GM08714 (cell line): ENCODE measurements around the gene IL13.

Experiments used
- H3K4me3 ChIP-seq: fragments of 200-500 bp; sonication (Bioruptor generic); 2 replicates; pipeline ENCODE4 v1.5.1; 2014; ENCODE audit warnings: mild to moderate bottlenecking, low read length, inconsistent platforms
- ZNF274 ChIP-seq: IDR thresholded peaks from 2 replicates; pipeline ENCODE4 v1.6.1; 2012; ENCODE audit warnings: mild to moderate bottlenecking, low read depth, low read length

IL13 gene

GRCh38 chr5:132673488-132673887, 15.5 kb downstream of the IL13 start:
- H3K4me3 ChIP-seq, result no peak overlapping the region

GRCh38 chr5:132673939-132674630, 16.1 kb downstream of the IL13 start, which contains the start of gene IL4:
Gene IL4, plus strand, starts transcription at chr5:132673989. Its CDS starts 62 bp downstream, at chr5:132674051.
- TF ChIP-seq ZNF274, result no peak
- peak within 1 kb of the TSS; percentile 8; the same call in 1 of the 2 replicates for H3K4me3 ChIP-seq

More at GRCh38 chr5:132673488-132673887, 15.5 kb downstream of the IL13 start:
- TF ChIP-seq ZNF274, result no peak

DNA sequence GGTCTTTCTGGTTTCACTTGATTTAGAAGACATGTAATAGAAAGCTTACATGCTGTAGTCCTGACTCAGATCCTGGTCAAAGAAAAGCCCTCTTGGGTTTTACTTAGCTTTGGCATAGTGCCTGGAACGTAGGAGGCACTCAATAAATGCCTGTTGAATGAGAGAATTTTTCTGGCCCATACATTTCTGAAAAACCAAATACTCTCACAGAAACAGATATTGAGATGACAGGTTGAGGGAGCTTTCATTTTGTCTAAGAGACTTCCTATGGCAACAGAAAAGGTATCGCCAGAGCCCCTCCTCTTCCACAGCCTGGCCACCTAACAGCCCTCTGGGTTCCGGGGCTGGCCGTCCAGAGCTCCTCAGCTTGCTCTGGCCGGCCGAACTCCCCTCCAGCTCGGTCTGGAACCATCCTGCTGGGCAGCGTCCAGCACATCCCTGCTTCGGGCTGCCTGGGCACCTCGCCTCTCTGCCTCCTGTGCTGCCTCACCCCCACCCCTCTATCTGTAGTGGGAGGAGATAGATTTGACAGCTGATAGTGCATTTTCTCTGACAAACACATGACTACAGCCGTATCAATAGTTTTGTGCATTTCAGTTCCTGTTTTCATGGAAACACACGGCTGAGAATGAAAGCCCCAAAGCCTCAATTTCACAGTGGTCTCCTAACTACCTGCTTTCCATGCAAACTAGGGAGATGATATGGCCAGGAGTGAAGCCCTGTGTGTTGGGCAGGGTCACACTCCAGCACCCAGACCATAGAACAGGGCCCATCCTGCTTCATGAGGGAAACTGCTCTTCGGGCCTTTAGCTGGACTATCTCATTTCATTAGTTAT, 16.9 kb downstream of the IL13 start:
- no peak for TF ChIP-seq ZNF274
- peak overlapping the region; percentile 8; the same call in 1 of the 2 replicates for H3K4me3 ChIP-seq

DNA sequence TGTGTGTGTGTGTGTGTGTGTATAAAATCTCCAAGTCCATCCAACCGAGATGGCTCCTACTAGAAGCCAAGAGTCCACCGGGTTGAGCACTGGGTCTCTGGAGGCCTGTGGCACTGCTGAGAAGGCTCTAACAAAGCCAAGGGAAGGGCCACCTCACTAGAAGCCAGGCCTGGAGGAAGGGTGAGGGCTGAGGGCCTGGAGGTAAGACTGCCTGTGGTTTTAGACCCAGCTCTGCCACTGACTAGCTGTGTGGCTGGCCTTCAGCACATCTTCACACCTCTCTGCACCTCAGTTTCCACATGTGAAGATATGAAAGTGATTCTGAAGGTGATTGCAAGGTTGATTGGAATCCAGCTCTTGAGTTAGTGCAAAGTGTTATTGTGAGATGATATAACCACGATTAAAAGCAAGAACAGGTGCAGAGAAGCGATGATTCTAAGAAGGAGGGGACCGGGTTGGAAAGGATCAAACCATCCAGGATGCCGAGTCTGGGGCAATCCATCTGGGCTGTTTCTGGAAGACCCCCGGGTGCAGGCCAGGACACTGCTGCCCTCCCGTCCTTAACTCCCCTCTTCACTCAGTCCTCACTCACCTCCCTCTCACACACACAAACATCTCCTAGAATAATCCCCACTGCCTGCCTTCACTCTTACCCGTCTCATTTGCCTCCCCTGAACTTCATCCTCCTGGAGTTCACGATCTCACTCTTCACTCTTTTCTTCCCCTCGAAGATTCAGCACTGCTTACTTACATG, 18.1 kb downstream of the IL13 start:
- H3K4me3 ChIP-seq, result no peak overlapping the region
- TF ChIP-seq ZNF274, result no peak

GRCh38 chr5:132677191-132677590, 19.2 kb downstream of the IL13 start:
- TF ChIP-seq ZNF274, result no peak
- no peak overlapping the region for H3K4me3 ChIP-seq

- H3K4me3 ChIP-seq, result no peak overlapping the region
- TF ChIP-seq ZNF274, result no peak
Measured at GRCh38 chr5:132677682-132678400, 19.9 kb downstream of the IL13 start.

DNA sequence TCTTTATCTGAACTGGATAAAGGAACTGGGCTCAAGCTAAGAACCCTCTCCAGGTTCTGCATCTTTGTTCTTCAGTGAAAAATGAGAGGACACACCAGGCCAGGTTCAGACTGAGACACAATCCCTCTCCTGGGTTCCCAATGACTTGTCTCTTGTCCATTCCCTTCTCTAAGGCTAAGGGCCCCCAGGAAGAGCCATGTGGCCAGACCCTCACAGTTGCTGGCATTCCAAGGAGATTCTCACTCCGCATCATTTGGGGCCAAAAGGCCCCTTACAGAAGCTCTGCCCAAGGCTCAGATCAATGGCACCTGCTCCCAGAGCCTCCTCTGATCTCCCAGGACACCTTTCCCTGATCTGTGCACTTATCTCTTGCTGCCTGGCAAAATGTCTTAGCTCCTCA, 20.8 kb downstream of the IL13 start:
- no peak for TF ChIP-seq ZNF274

GRCh38 chr5:132679166-132679565, 21.2 kb downstream of the IL13 start:
- H3K4me3 ChIP-seq, result no peak overlapping the region
- no peak for TF ChIP-seq ZNF274

More for the DNA sequence above, 20.8 kb downstream of the IL13 start:
- no peak overlapping the region for H3K4me3 ChIP-seq

DNA sequence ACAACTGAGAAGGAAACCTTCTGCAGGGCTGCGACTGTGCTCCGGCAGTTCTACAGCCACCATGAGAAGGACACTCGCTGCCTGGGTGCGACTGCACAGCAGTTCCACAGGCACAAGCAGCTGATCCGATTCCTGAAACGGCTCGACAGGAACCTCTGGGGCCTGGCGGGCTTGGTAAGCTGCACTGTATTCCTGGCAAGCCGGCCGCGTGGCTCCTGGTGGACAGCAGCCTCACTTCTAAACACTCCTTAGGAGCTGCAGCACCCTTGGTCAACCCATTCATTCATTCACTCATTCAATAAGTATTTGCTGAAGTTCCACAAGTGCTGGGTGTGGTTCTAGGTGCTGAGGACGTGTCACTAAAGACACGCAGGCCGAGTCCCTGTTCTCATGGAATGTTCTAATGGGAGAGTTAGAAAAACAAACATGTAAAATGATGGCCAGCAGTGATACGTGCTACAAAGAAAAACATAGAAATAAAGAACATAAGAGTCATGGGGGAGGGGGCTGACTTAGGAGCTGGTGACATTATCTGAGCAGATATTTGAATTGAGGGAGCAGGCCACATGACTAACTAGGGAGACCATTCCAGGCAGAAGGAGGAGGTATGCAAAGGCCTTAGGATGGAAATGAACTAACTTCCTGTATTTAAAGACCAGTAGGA, 21.9 kb downstream of the IL13 start:
- TF ChIP-seq ZNF274, result no peak
- H3K4me3 ChIP-seq, result no peak overlapping the region

DNA sequence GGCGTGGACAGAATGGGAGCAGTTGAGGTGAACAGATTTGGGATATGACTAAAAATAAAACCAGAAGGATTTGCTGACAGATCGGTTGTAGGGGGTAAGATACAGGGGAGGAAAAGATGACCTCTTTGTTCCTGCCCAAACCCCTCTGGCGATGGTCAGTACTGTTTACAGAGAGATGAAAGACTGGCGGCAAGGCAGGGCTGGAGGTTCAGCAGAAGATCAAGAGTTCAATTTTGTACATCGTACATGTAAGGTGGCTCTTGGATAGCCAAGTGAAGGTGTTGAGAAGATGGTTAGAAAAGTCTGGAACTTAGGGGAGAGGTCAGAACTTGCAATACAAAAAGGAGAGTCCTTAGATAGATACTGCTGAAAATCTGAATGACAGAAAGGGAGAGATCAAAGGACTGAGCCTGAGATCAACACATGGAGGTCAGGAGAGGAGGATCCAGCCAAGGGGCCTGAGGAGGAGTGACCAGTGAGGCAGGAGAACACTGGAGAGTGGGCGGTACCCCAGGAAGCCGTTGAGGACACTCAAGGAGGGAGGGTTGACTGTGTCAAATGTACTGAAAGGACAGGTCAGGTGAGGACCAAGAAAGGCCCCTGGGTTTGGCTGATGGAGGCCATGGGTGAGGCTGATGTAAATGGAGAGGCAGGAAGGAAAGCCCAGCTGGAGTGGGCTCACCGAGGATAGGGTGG, 23.0 kb downstream of the IL13 start:
- no peak for TF ChIP-seq ZNF274
- no peak overlapping the region for H3K4me3 ChIP-seq

GRCh38 chr5:132681476-132681831, 23.5 kb downstream of the IL13 start:
- no peak for TF ChIP-seq ZNF274

GRCh38 chr5:132681983-132682382, 24.0 kb downstream of the IL13 start:
- no peak overlapping the region for H3K4me3 ChIP-seq
- no peak for TF ChIP-seq ZNF274

More at GRCh38 chr5:132681476-132681831, 23.5 kb downstream of the IL13 start:
- H3K4me3 ChIP-seq, result no peak overlapping the region

DNA sequence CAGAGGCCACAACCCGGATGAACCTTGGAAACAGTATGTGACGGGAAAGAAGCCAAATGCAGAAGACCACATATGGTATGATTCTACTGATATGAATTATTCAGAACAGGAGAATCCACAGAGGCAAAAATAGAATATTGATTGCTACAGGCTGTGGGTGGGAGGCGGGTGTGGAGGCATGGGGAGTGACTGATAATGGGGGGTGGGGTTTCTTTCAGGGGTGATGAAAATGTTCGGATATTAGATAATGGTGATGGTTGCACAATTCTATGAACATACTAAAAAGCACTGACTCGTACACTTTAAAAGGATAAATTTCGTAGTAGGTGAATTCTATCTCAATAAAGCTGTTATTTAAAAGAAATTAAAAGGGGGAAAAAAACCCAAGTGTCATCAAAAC, 26.5 kb downstream of the IL13 start:
- H3K4me3 ChIP-seq, result no peak overlapping the region
- TF ChIP-seq ZNF274, result no peak
